Choroid plexus epithelial cell (primary cell): Measurements from ENCODE around the gene SLC6A8.
"Not testable (repeated sequence)": the region's sequence is repeated elsewhere in the genome, so short reads cannot be mapped to it uniquely, and the experiment has no call there.

ENCODE experiments used
- DNase-seq: peaks from one replicate; pipeline ENCODE4 v3.0.0-alpha.2; 2010; ENCODE audit warnings: low read depth
- H3K4me3 ChIP-seq: 2 replicates; pipeline ENCODE4 v1.5.1; 2011; ENCODE audit warnings: low read depth, mild to moderate bottlenecking, control low read depth, low read length, moderate library complexity
- CTCF ChIP-seq: conservative IDR thresholded peaks from 2 replicates; pipeline ENCODE4 v1.5.1; 2011; ENCODE audit warnings: low read depth, mild to moderate bottlenecking, control low read depth, inconsistent platforms, low read length, moderate library complexity

Gene SLC6A8

GRCh38 chrX:153726286-153727122 lies 38.8 kb downstream of the SLC6A8 start:
- no peak for TF ChIP-seq CTCF
- peak; percentile 47 for DNase-seq
- H3K4me3 ChIP-seq, result peak overlapping the region; percentile 14

- peak; percentile 9 for DNase-seq
- TF ChIP-seq CTCF, result no peak
- no peak overlapping the region for H3K4me3 ChIP-seq
Measured at GRCh38 chrX:153727123-153727931, 39.6 kb downstream of the SLC6A8 start.

- DNase-seq, result no peak
- H3K4me3 ChIP-seq, result no peak overlapping the region
- no peak for TF ChIP-seq CTCF
Measured at GRCh38 chrX:153728095-153728494, 40.4 kb downstream of the SLC6A8 start.

GRCh38 chrX:153728951-153729631 lies 41.4 kb downstream of the SLC6A8 start:
- TF ChIP-seq CTCF, result no peak
- no peak overlapping the region for H3K4me3 ChIP-seq
- DNase-seq, result no peak

GRCh38 chrX:153730115-153730514 lies 42.4 kb downstream of the SLC6A8 start:
- not testable (repeated sequence) for H3K4me3 ChIP-seq, DNase-seq

- no peak for TF ChIP-seq CTCF
- peak; percentile 37 for DNase-seq
- H3K4me3 ChIP-seq, result no peak overlapping the region
Measured at GRCh38 chrX:153731117-153731844, 43.6 kb downstream of the SLC6A8 start.
